Measurements from ENCODE around the gene RAD51AP2.
"Not testable (repeated sequence)": the region's sequence is repeated elsewhere in the genome, so short reads cannot be mapped to it uniquely, and the experiment has no call there.

Gene RAD51AP2

GRCh38 chr2:17518212-17519154 is at the start of gene RAD51AP2:
Gene RAD51AP2, minus strand, starts transcription at chr2:17518440. Its CDS starts 25 bp downstream, at chr2:17518415.
- CTCF ChIA-PET = no interaction called here
- Mint-ChIP-seq H3K27ac (no peak within 1 kb of the TSS), H3K4me3 (no peak within 1 kb of the TSS), H3K4me1 (no peaks in the 10 kb centered on the region), H3K9me3 (no peaks in the 10 kb centered on the region), H3K27me3 (peaks cover 12% of the 10 kb centered on the region), H3K36me3 (no peaks in the 10 kb centered on the region)
- DNase-seq = peak; percentile 21

GRCh38 chr2:17565726-17566125 is 47.5 kb upstream of the RAD51AP2 start:
- H3K4me3 Mint-ChIP-seq, DNase-seq, H3K36me3 Mint-ChIP-seq, H3K27me3 Mint-ChIP-seq, H3K4me1 Mint-ChIP-seq, H3K9me3 Mint-ChIP-seq, H3K27ac Mint-ChIP-seq: not testable (repeated sequence)
- CTCF ChIA-PET = interaction anchor here (0.7 kb wide), 1 partner anchor 13 kb away, joined by 3 read pairs; no protein-coding TSS in a partner anchor

- Mint-ChIP-seq H3K36me3 (no peaks in the 10 kb centered on the region), H3K4me1 (no peaks in the 10 kb centered on the region), H3K27me3 (no peaks in the 10 kb centered on the region), H3K27ac (no peak overlapping the region), H3K9me3 (no peaks in the 10 kb centered on the region), H3K4me3 (no peak overlapping the region)
- DNase-seq = no peak
- CTCF ChIA-PET = no interaction called here
These were observed 40.6 kb upstream of the RAD51AP2 start for GRCh38 chr2:17558878-17559277.

- H3K4me3 Mint-ChIP-seq = no peak overlapping the region
- CTCF ChIA-PET = no interaction called here
- H3K27ac Mint-ChIP-seq = no peak overlapping the region
- no peaks in the 10 kb centered on the region for H3K9me3 Mint-ChIP-seq
- H3K4me1 Mint-ChIP-seq = no peaks in the 10 kb centered on the region
- DNase-seq = no peak
- H3K27me3 Mint-ChIP-seq = no peaks in the 10 kb centered on the region
- H3K36me3 Mint-ChIP-seq = no peaks in the 10 kb centered on the region
These were observed 39.8 kb upstream of the RAD51AP2 start for GRCh38 chr2:17558053-17558452.

- Mint-ChIP-seq H3K27ac (no peak overlapping the region), H3K4me1 (no peaks in the 10 kb centered on the region), H3K27me3 (no peaks in the 10 kb centered on the region), H3K4me3 (no peak overlapping the region), H3K9me3 (no peaks in the 10 kb centered on the region), H3K36me3 (no peaks in the 10 kb centered on the region)
- CTCF ChIA-PET = no interaction called here
- no peak for DNase-seq
These were observed 39.4 kb upstream of the RAD51AP2 start for GRCh38 chr2:17557596-17557995.

- Mint-ChIP-seq H3K36me3 (no peaks in the 10 kb centered on the region), H3K27ac (no peak overlapping the region)
- CTCF ChIA-PET = no interaction called here
These were observed 36.9 kb upstream of the RAD51AP2 start for GRCh38 chr2:17555150-17555549.

GRCh38 chr2:17550907-17551306 is 32.7 kb upstream of the RAD51AP2 start:
- DNase-seq = no peak
- H3K4me3 Mint-ChIP-seq = no peak overlapping the region
- no peaks in the 10 kb centered on the region for H3K9me3 Mint-ChIP-seq
- no peaks in the 10 kb centered on the region for H3K36me3 Mint-ChIP-seq
- CTCF ChIA-PET = no interaction called here
- H3K27me3 Mint-ChIP-seq = no peaks in the 10 kb centered on the region
- H3K27ac Mint-ChIP-seq = no peak overlapping the region
- H3K4me1 Mint-ChIP-seq = no peaks in the 10 kb centered on the region

More at GRCh38 chr2:17555150-17555549, 36.9 kb upstream of the RAD51AP2 start:
- Mint-ChIP-seq H3K4me1 (no peaks in the 10 kb centered on the region), H3K27me3 (no peaks in the 10 kb centered on the region), H3K9me3 (no peaks in the 10 kb centered on the region), H3K4me3 (no peak overlapping the region)
- no peak for DNase-seq

GRCh38 chr2:17547737-17548136 is 29.5 kb upstream of the RAD51AP2 start:
- no peak for DNase-seq
- Mint-ChIP-seq H3K4me1 (no peaks in the 10 kb centered on the region), H3K9me3 (no peaks in the 10 kb centered on the region), H3K27ac (no peak overlapping the region), H3K27me3 (peaks cover 12% of the 10 kb centered on the region), H3K36me3 (no peaks in the 10 kb centered on the region), H3K4me3 (no peak overlapping the region)
- CTCF ChIA-PET = interaction anchor here (0.7 kb wide), 1 partner anchor 50 kb away, joined by 3 read pairs; no protein-coding TSS in a partner anchor

- Mint-ChIP-seq H3K27ac (no peak overlapping the region), H3K27me3 (peaks cover 15% of the 10 kb centered on the region), H3K36me3 (no peaks in the 10 kb centered on the region), H3K9me3 (no peaks in the 10 kb centered on the region), H3K4me3 (no peak overlapping the region), H3K4me1 (no peaks in the 10 kb centered on the region)
- no peak for DNase-seq
- CTCF ChIA-PET = no interaction called here
These were observed 29.0 kb upstream of the RAD51AP2 start for GRCh38 chr2:17547237-17547636.

GRCh38 chr2:17545680-17546613 is 27.7 kb upstream of the RAD51AP2 start:
- H3K4me1 Mint-ChIP-seq = no peaks in the 10 kb centered on the region
- H3K27ac Mint-ChIP-seq = no peak overlapping the region
- no peak overlapping the region for H3K4me3 Mint-ChIP-seq
- no peaks in the 10 kb centered on the region for H3K36me3 Mint-ChIP-seq
- H3K9me3 Mint-ChIP-seq = no peaks in the 10 kb centered on the region
- peaks cover 25% of the 10 kb centered on the region for H3K27me3 Mint-ChIP-seq
- no peak for DNase-seq
- CTCF ChIA-PET = no interaction called here

GRCh38 chr2:17544256-17544655 is 26.0 kb upstream of the RAD51AP2 start:
- Mint-ChIP-seq H3K9me3 (no peaks in the 10 kb centered on the region), H3K4me3 (no peak overlapping the region), H3K27me3 (peaks cover 41% of the 10 kb centered on the region), H3K27ac (no peak overlapping the region), H3K4me1 (no peaks in the 10 kb centered on the region), H3K36me3 (no peaks in the 10 kb centered on the region)
- DNase-seq = no peak
- CTCF ChIA-PET = no interaction called here

- H3K4me3 Mint-ChIP-seq = no peak overlapping the region
- H3K36me3 Mint-ChIP-seq = no peaks in the 10 kb centered on the region
- CTCF ChIA-PET = no interaction called here
- H3K4me1 Mint-ChIP-seq = no peaks in the 10 kb centered on the region
- H3K27ac Mint-ChIP-seq = no peak overlapping the region
- no peaks in the 10 kb centered on the region for H3K9me3 Mint-ChIP-seq
- peaks cover 46% of the 10 kb centered on the region for H3K27me3 Mint-ChIP-seq
- no peak for DNase-seq
These were observed 25.6 kb upstream of the RAD51AP2 start for GRCh38 chr2:17543848-17544247.

- Mint-ChIP-seq H3K27ac (no peak overlapping the region), H3K36me3 (no peaks in the 10 kb centered on the region), H3K4me1 (peaks cover 2% of the 10 kb centered on the region), H3K27me3 (peaks cover 50% of the 10 kb centered on the region), H3K9me3 (no peaks in the 10 kb centered on the region), H3K4me3 (no peak overlapping the region)
- CTCF ChIA-PET = no interaction called here
- no peak for DNase-seq
These were observed 25.0 kb upstream of the RAD51AP2 start for GRCh38 chr2:17543131-17543660.

GRCh38 chr2:17542471-17542870 is 24.2 kb upstream of the RAD51AP2 start:
- Mint-ChIP-seq H3K27ac (no peak overlapping the region), H3K36me3 (no peaks in the 10 kb centered on the region), H3K4me1 (peaks cover 2% of the 10 kb centered on the region), H3K27me3 (peaks cover 57% of the 10 kb centered on the region), H3K9me3 (no peaks in the 10 kb centered on the region), H3K4me3 (no peak overlapping the region)
- DNase-seq = no peak
- CTCF ChIA-PET = no interaction called here

Measured in activated naive CD4-positive, alpha-beta T cell treated with anti-CD3 and anti-CD28 coated beads, Interleukin-2, amount 10 ng/mL, durations not matched to agents 7 days and 5 days (primary cell).